ENCODE data around the gene BNC2.

GRCh38 chr9:16461851-16462250, 408.6 kb downstream of the BNC2 start:
- TF ChIP-seq CTCF (conservative IDR thresholded peaks at IDR 0.05) = no peak
- TF ChIP-seq EZH2 (IDR thresholded peaks at IDR 0.05; ENCODE audit: low read depth) = no peak

All from PC-9 (cell line).